IMR-90 (cell line): ENCODE data around the gene CTNNBIP1. TPM values are rescaled to one million over a fixed set of nuclear protein-coding genes. Genes with fewer than 3 reads are reported as not detected.
A peak's percentile ranks its signal among the peaks of the same experiment; 100 is the strongest.

Experiments
- ATAC-seq: fragments of 200-7000 bp; cut with Tn5 transposase; 2 replicates; pipeline ENCODE4 v1.9.1; 2020; ENCODE audit warnings: low read depth, mild to moderate bottlenecking, moderate library complexity
- BruUV-seq: library from RNA; stranded (reverse); fragments of 400-500 nt; replicated peaks from 2 replicates; lab custom pipeline; 2021; lab: Mats Ljungman, UMichigan
- CTCF ChIA-PET: fragments of 300-600 bp; formaldehyde crosslinking; extraction: SDS; loops from one replicate; lab custom pipeline; 2021; ENCODE audit warnings: antibody characterized with exemption; lab: Yijun Ruan, JAX
- POLR2A ChIA-PET: fragments of 300-600 bp; sonication (Branson Sonifier 250); formaldehyde crosslinking; loops from one replicate; lab custom pipeline; 2022; ENCODE audit warnings: antibody characterized with exemption; ENCODE audit not compliant: unreplicated experiment; lab: Charles Lee
- DNase-seq: peaks from one replicate; pipeline ENCODE4 v3.0.0; 2013
- H2AFZ ChIP-seq: replicated peaks from 2 replicates; pipeline ENCODE3; 2013; ENCODE audit warnings: low read length, mild to moderate bottlenecking; ENCODE audit not compliant: poor library complexity
- H2AK5ac ChIP-seq: 2 replicates; pipeline ENCODE4 v1.6.1; 2013; ENCODE audit warnings: low read depth, low read length, inconsistent platforms
- H2AK9ac ChIP-seq: replicated peaks from 2 replicates; pipeline ENCODE3; 2013; ENCODE audit warnings: mild to moderate bottlenecking, low read depth, low read length, moderate library complexity; ENCODE audit not compliant: poor library complexity
- H2BK120ac ChIP-seq: 2 replicates; pipeline ENCODE4 v1.6.1; 2013; ENCODE audit warnings: low read depth, low read length, inconsistent platforms
- H2BK15ac ChIP-seq: 3 replicates; pipeline ENCODE4 v1.6.1; 2013; ENCODE audit warnings: low read depth, low read length, inconsistent platforms
- H2BK20ac ChIP-seq: 2 replicates; pipeline ENCODE4 v1.6.1; 2013; ENCODE audit warnings: low read depth, mild to moderate bottlenecking, inconsistent platforms, low read length, moderate library complexity
- H2BK5ac ChIP-seq: 2 replicates; pipeline ENCODE4 v1.6.1; 2013; ENCODE audit warnings: mild to moderate bottlenecking, low read depth, low read length, inconsistent platforms; ENCODE audit not compliant: poor library complexity, severe bottlenecking
- H3K14ac ChIP-seq: replicated peaks from 2 replicates; pipeline ENCODE4 v1.6.1; 2013; ENCODE audit warnings: low read depth, low read length, inconsistent platforms
- H3K18ac ChIP-seq: 2 replicates; pipeline ENCODE4 v1.6.1; 2013; ENCODE audit warnings: low read depth, low read length, control low read depth
- H3K23ac ChIP-seq: 2 replicates; pipeline ENCODE4 v1.6.1; 2013; ENCODE audit warnings: low read depth, low read length, inconsistent platforms
- H3K27ac ChIP-seq: 2 replicates; pipeline ENCODE4 v1.5.1; 2013; ENCODE audit warnings: mild to moderate bottlenecking, control low read depth, low read length; ENCODE audit not compliant: insufficient read depth
- H3K27me3 ChIP-seq: 2 replicates; pipeline ENCODE4 v1.6.1; 2013; ENCODE audit warnings: low read length; ENCODE audit not compliant: control insufficient read depth, insufficient read depth
- H3K36me3 ChIP-seq: 2 replicates; pipeline ENCODE4 v1.6.1; 2013; ENCODE audit warnings: low read length, mixed read lengths; ENCODE audit not compliant: control insufficient read depth, insufficient read depth
- H3K4ac ChIP-seq: 2 replicates; pipeline ENCODE4 v1.6.1; 2013; ENCODE audit warnings: low read depth, low read length, inconsistent platforms
- H3K4me1 ChIP-seq: 2 replicates; pipeline ENCODE4 v1.6.1; 2013; ENCODE audit warnings: low read length, mixed read lengths; ENCODE audit not compliant: control insufficient read depth, insufficient read depth
- H3K4me2 ChIP-seq: 2 replicates; pipeline ENCODE4 v1.6.1; 2013; ENCODE audit warnings: low read depth, mild to moderate bottlenecking, control low read depth, low read length, moderate library complexity
- H3K4me3 ChIP-seq: 2 replicates; pipeline ENCODE4 v1.5.1; 2013; ENCODE audit warnings: low read depth, mild to moderate bottlenecking, control low read depth, low read length, moderate library complexity; ENCODE audit not compliant: insufficient read depth
- H3K56ac ChIP-seq: 2 replicates; pipeline ENCODE4 v1.6.1; 2013; ENCODE audit warnings: low read length, inconsistent platforms; ENCODE audit not compliant: insufficient read depth; ENCODE audit errors: extremely low read depth
- H3K79me1 ChIP-seq, 2 experiments: 2 replicates each; pipeline ENCODE4 v1.6.1; 2013; ENCODE audit warnings: low read length in 2 of 2, inconsistent platforms in 1 of 2, low read depth in 1 of 2
- H3K9ac ChIP-seq: 2 replicates; pipeline ENCODE4 v1.6.1; 2013; ENCODE audit warnings: low read depth, low read length, control low read depth
- H3K9me1 ChIP-seq: 2 replicates; pipeline ENCODE4 v1.6.1; 2013; ENCODE audit warnings: low read length, inconsistent platforms; ENCODE audit not compliant: insufficient read depth
- H3K9me3 ChIP-seq: 2 replicates; pipeline ENCODE4 v1.6.1; 2013; ENCODE audit warnings: low read length; ENCODE audit not compliant: control insufficient read depth, insufficient read depth
- H4K20me1 ChIP-seq: 2 replicates; pipeline ENCODE4 v1.6.1; 2013; ENCODE audit warnings: low read length, inconsistent platforms; ENCODE audit not compliant: insufficient read depth
- H4K5ac ChIP-seq: 2 replicates; pipeline ENCODE4 v1.6.1; 2013; ENCODE audit warnings: mild to moderate bottlenecking, low read depth, low read length, control low read depth
- H4K8ac ChIP-seq, 2 experiments: 2 replicates each; pipeline ENCODE4 v1.6.1; 2013; ENCODE audit warnings: low read depth in 2 of 2, low read length in 2 of 2, control low read depth in 1 of 2, inconsistent platforms in 1 of 2
- H4K91ac ChIP-seq: 2 replicates; pipeline ENCODE4 v1.6.1; 2013; ENCODE audit warnings: low read depth, low read length, inconsistent platforms; ENCODE audit not compliant: insufficient read depth
- CEBPB ChIP-seq: IDR thresholded peaks from 2 replicates; pipeline ENCODE4 v1.6.1; 2012; ENCODE audit warnings: low read depth, low read length, improper control_type of control experiment
- FOS ChIP-seq: fragments of 150-350 bp; IDR thresholded peaks from 2 replicates; pipeline ENCODE4 v1.6.1; 2016; ENCODE audit warnings: low read depth, low read length
- MAFK ChIP-seq: IDR thresholded peaks from 2 replicates; pipeline ENCODE4 v1.6.1; 2012; ENCODE audit warnings: low read depth, low read length, improper control_type of control experiment
- MXI1 ChIP-seq: IDR thresholded peaks from 2 replicates; pipeline ENCODE4 v1.6.1; 2012; ENCODE audit warnings: low read depth, mild to moderate bottlenecking, low read length, moderate library complexity, borderline replicate concordance
- NFE2L2 ChIP-seq: fragments of 150-350 bp; IDR thresholded peaks from 2 replicates; pipeline ENCODE4 v1.6.1; 2016; ENCODE audit warnings: low read depth, mild to moderate bottlenecking, low read length
- POLR2A ChIP-seq: IDR thresholded peaks from 2 replicates; pipeline ENCODE4 v1.6.1; 2012; ENCODE audit warnings: mild to moderate bottlenecking, low read depth, low read length
- RAD21 ChIP-seq: IDR thresholded peaks from 2 replicates; pipeline ENCODE4 v1.6.1; 2012; ENCODE audit warnings: low read length, improper control_type of control experiment
- RCOR1 ChIP-seq: IDR thresholded peaks from 2 replicates; pipeline ENCODE4 v1.6.1; 2012; ENCODE audit warnings: mild to moderate bottlenecking, low read length, improper control_type of control experiment; ENCODE audit not compliant: insufficient replicate concordance
- SMC3 ChIP-seq: fragments of 150-350 bp; IDR thresholded peaks from 2 replicates; pipeline ENCODE4 v1.6.1; 2016; ENCODE audit warnings: low read depth, mild to moderate bottlenecking, antibody characterized with exemption, low read length, moderate library complexity
- USF2 ChIP-seq: fragments of 150-350 bp; IDR thresholded peaks from 2 replicates; pipeline ENCODE4 v1.6.1; 2017; ENCODE audit warnings: mild to moderate bottlenecking, antibody characterized with exemption, low read length, low read depth
- WGBS, 2 experiments: methylation state at CpG; one replicate each; pipeline versions ENCODE4 v1.1.5 to v1.1.7; 2013; ENCODE audit warnings: missing lambda C conversion rate in 2 of 2; ENCODE audit not compliant: insufficient read length in 1 of 2; ENCODE audit errors: extremely low coverage in 2 of 2; 5-methylcytosine and 5-hydroxymethylcytosine counted together
- dilution Hi-C: fragments of 300-500 bp; cut with HindIII; formaldehyde crosslinking; loops from one replicate; pipeline ENCODE4 v1.14.3; 2018; ENCODE audit warnings: low sequenced_read_pairs; ENCODE audit not compliant: unreplicated experiment
- in situ Hi-C: fragments of 300-500 bp; cut with MboI; formaldehyde crosslinking; loops from 3 replicates; pipeline ENCODE4 v1.14.3; 2019; ENCODE audit warnings: low sequenced_read_pairs, inconsistent platforms, mixed read lengths
- intact Hi-C: fragments of 100-400 bp; cut with micrococcal nuclease; formaldehyde crosslinking; loops from 2 replicates; pipeline ENCODE4 v1.10.0; 2022
- polyA plus RNA-seq, 3 experiments: library from polyadenylated mRNA; depleted of rRNA; stranded (reverse); fragments of >200 nt; gene quantifications; 2 replicates each; pipeline ENCODE4 v1.2.3, GENCODE V29; 2012; ENCODE audit warnings: low replicate concordance in 1 of 3
- total RNA-seq: library from RNA; depleted of rRNA; stranded (reverse); fragments of >200 nt; gene quantifications from 2 replicates; pipeline ENCODE4 v1.2.3, GENCODE V29; 2012

Gene CTNNBIP1
- total and polyA plus RNA-seq, 2 of the 4 experiments (the other 2 are of a cell fraction), result 24.7 to 28.5 TPM

GRCh38 chr1:9891207-9891606, 18.9 kb downstream of the CTNNBIP1 start:
- TF ChIP-seq SMC3 (no peak), RAD21 (no peak), MAFK (no peak), NFE2L2 (no peak), FOS (no peak), USF2 (no peak), CEBPB (no peak), POLR2A (no peak), MXI1 (no peak), RCOR1 (no peak)
- WGBS, 2 experiments, result no CpG with 5 or more reads among the region's 5 CpGs
- POLR2A ChIA-PET, result interaction anchor here (0.6 kb wide), 1 partner anchor 64 kb away, joined by 10 read pairs; no protein-coding TSS in a partner anchor
- peak overlapping the region; percentile 20 for H3K18ac ChIP-seq
- no peak overlapping the region for H3K9ac ChIP-seq
- H3K23ac ChIP-seq, result peak overlapping the region; percentile 50; the same call in 1 of the 2 replicates
- peak overlapping the region; percentile 82 for H2AK5ac ChIP-seq
- ATAC-seq (no peak), DNase-seq (peak; percentile 26)
- CTCF ChIA-PET, result interaction anchor here (0.6 kb wide), 1 partner anchor 14 kb away, joined by 3 read pairs; no protein-coding TSS in a partner anchor
- H2BK20ac ChIP-seq, result peak overlapping the region; percentile 95
- no peaks in the 10 kb centered on the region for H3K27me3 ChIP-seq
- peaks cover 14 to 55% of the 10 kb centered on the region in 2 experiments; a peak in 3 of 4 replicates for H3K79me1 ChIP-seq
- intact Hi-C loops (no loop called here), in situ Hi-C loops (no loop called here), dilution Hi-C loops (no loop called here)
- H4K8ac ChIP-seq, result peak overlapping the region; percentile 22 to 83
- H2AK9ac ChIP-seq, result peak overlapping the region; percentile 80
- H3K4ac ChIP-seq, result peak overlapping the region; percentile 96
- H2BK120ac ChIP-seq, result peak overlapping the region; percentile 92
- H3K14ac ChIP-seq, result peak overlapping the region; percentile 58
- peaks cover 34% of the 10 kb centered on the region for H3K4me1 ChIP-seq
- H2AFZ ChIP-seq, result peak overlapping the region; percentile 28
- H3K56ac ChIP-seq, result peak overlapping the region; percentile 9; the same call in 1 of the 2 replicates
- peak overlapping the region; percentile 98 for H2BK5ac ChIP-seq
- peaks cover 32% of the 10 kb centered on the region for H3K9me1 ChIP-seq
- peak overlapping the region; percentile 88 for H4K91ac ChIP-seq
- BruUV-seq, result no TSS peak
- H3K4me2 ChIP-seq, result peak overlapping the region; percentile 47
- no peaks in the 10 kb centered on the region for H4K20me1 ChIP-seq
- H3K36me3 ChIP-seq, result no peaks in the 10 kb centered on the region
- peak overlapping the region; percentile 70 for H3K27ac ChIP-seq
- H3K9me3 ChIP-seq, result no peaks in the 10 kb centered on the region
- peak overlapping the region; percentile 85 for H4K5ac ChIP-seq
- H2BK15ac ChIP-seq, result peak overlapping the region; percentile 90; the same call in 1 of the 3 replicates
- H3K4me3 ChIP-seq, result no peak overlapping the region
